HG02571 (cell line): ENCODE results near the gene RYR2.
"Not testable (repeated sequence)": the region's sequence is repeated elsewhere in the genome, so short reads cannot be mapped to it uniquely, and the experiment has no call there.

Source experiments
- ATAC-seq: cut with Tn5 transposase; IDR thresholded peaks from one replicate; pipeline ENCODE4 v1.9.1; 2021; ENCODE audit warnings: mild to moderate bottlenecking, moderate library complexity; ENCODE audit not compliant: unreplicated experiment

The RYR2 gene

GRCh38 chr1:237244778-237245177, 202.8 kb downstream of the RYR2 start:
- no peak for ATAC-seq

DNA sequence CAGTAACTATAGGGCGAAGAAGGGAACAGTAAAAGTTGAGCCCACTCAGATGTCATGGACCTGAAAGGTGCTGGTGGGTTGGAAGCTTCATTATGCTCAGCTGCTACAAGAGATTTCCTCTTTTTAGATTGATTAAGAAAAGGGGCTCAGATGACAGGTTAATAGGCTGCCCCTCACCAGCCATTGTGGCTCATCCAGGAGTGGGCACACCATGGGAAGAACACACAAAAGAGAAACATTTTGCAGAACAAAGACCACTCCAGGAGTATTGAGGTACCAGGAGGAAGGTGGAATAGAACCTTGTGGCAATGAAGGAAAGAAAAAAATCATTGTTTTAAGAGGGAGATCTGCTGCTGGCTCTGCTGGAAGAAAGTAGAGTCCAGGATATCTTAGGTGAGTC, 205.5 kb downstream of the RYR2 start:
- ATAC-seq = no peak

GRCh38 chr1:237249120-237249519, 207.1 kb downstream of the RYR2 start:
- ATAC-seq = no peak

- ATAC-seq = no peak
Measured at GRCh38 chr1:237250055-237250454, 208.1 kb downstream of the RYR2 start.

DNA sequence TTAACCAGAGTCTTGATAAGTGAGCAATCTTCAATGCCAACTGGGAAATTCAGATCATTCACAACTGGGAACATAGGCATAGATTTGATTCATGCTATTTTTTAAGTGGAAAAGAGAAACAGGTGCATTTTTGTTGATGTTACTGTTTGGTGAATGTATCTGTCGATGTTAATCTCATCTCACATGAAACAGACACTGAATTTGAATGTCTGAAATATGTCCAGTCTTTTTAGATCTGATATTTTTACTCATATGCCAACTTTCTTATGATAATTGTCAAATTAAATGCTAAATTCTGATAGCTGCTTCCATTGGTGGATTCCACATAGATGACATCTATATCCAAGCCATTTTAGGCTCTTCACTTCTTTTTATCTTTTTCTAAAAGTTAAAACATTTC, 213.1 kb downstream of the RYR2 start:
- no peak for ATAC-seq

DNA sequence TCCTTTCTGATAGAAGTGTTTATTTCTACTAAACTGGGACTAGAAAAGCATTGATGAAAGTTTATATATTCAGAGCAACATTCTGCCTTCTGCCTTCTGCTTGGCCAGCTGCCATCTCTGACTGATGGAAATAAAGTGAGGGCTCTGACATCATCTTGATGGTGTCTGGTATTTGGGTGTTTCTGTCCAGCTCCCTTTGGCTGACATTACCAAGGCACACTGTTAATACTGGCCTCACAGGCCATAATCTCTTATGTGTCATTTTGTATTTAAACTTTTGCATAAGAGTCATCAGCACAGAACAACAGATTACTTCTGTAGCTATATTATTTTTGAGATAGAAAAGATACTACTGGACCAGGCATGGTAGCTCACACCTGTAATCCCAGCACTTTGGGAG, 216.9 kb downstream of the RYR2 start:
- ATAC-seq = no peak

GRCh38 chr1:237261198-237261597, 219.2 kb downstream of the RYR2 start:
- ATAC-seq = no peak

DNA sequence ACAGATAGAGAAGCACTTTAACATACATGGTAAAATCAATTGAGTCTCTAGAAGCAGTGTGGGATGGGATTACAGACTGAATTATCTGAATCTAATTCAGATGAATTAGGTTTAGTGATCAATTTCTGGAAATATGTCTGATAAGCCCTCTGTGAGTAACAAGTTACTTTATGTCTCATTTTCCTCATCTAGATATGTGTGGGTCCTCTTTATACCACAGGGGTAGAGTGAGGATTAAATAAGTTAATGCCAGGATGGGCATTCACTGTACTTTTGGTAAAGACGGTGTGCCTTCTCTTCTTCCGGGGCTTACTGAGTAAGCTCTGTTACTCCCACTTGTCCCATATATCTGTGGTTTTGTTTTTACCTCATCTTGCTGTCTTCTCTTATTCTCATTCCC, 225.8 kb downstream of the RYR2 start:
- no peak for ATAC-seq

DNA sequence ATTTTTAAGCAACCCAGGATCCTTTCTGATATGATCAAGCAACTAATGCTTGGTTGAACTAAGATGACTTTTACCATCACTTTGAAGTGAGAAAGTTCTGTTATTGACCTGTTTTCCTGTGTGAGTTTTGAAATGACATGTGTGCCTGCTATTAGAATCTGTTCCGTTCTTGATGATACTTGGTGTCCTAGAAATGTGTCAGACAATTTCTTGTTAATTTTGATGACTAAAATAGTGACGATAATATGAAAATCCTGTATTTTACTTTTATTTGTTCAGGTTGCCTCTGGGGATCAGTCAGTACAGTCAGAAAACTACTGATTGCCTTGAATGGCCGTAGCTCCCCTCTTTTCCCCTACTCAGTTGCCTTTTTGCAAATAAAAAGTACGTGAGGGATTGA, 228.0 kb downstream of the RYR2 start:
- ATAC-seq = no peak

GRCh38 chr1:237270353-237270752, 228.4 kb downstream of the RYR2 start:
- ATAC-seq = no peak

DNA sequence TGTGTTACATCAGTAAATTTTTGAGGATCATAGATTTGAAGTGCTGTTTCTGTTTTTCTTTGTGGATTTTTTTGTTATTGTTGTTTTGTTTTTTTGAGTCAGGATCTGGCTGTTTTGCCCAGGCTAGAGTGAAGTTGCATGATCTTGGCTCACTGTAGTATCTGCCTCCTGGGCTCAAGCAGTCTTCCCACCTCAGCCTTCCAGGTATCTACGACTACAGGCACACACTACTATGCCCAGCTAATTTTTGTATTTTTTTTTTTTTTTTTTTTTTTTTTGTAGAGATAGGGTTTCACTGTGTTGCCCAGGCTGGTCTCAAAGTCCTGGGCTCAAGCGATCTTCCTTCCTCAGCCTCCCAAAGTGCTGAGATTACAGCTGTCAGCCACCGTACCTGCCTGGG, 236.0 kb downstream of the RYR2 start:
- ATAC-seq = not testable (repeated sequence)

- no peak for ATAC-seq
Measured at GRCh38 chr1:237279629-237280028, 237.6 kb downstream of the RYR2 start.

DNA sequence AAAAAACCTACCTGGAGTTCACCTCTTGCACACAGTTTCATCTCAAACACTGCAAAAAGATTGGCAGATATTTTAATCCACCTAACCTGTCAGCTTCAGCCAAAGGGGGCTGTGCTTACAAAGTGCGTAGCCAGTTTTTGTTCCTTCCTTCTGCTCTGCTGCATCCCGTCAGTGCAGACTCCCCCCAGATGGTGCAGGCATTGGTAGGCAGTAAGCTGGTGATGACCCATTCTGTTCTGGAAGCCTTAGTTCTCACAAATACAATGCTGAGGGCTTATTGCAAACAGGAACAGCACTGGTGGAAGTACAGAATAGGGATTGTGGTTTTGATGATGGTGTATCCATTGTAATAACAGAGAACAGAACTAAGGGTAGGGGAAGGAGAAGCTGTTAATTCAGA, 239.5 kb downstream of the RYR2 start:
- no peak for ATAC-seq

DNA sequence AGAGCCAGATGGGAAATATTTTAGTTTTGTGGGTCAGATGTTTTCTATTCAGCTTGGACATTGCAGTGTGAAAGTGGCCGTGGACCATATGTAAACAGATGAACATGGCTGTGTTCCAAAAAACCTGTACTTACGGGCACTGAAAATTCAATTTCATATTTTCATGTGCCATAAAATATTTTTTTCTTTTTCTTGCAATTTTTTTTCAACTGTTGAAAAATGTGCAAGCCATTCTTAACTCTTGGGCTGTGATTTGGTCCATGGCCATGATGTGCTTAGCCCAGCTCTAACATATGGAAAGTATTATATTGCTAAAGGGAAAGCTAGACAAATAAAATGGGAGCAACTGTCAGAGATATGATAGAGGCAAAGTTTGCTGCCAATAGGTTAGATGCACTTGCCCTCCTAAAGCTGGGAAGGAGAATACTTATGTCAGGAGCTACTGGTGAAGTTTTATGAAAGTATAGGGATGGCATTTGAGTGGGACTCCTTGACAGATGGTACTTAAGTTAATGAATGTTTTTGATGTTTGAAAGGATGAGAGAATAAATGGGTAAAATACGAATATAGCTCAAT, 240.3 kb downstream of the RYR2 start:
- no peak for ATAC-seq

DNA sequence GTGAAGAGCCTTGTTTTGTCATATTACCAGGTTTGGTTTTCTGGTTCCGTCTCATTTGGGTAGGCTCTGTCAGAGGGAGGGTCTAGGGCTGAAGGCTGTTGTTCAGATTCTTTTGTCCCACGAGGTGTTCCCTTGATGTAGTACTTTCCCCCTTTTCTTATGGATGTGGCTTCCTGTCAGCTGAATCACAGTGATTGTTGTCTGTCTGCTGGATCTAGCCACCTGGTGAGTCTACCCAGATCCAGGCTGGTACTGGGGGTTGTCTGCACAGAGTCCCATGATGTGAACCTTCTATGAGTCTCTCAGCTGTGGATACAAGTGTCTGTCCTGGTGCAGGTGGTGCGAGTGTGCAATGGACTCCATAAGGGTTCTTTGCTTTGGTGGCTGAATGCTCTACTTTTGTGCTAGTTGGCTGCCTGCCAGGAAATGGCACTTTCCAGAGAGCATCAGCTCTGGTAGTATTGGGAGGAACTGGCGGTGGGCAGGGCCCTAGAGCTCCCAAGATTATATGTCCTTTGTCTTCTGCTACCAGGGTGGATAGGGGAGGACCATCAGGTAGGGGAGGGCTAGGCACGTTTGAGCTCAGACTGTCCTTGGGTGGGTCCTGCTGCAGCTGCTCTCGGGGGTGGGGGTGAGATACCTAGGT, 246.0 kb downstream of the RYR2 start:
- no peak for ATAC-seq

GRCh38 chr1:237293804-237294203, 251.8 kb downstream of the RYR2 start:
- no peak for ATAC-seq

DNA sequence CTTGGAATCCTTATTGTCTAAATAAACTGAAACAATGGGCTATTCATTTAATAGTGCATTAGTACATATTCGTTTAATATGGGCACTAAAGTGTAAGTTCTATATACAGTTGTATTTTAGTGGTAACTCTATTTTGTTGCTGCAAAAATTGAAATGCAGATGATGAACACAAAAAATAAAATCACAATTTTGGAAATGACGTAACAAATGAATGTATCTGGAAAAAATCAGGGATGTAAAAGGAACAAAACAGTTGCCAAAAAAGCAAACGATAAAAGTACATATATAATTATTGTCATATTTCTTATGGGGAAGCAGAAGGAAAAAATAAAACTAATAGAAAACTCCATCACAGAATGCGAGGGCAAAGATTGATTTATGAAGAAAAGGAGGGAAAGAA, 254.9 kb downstream of the RYR2 start:
- ATAC-seq = no peak

- ATAC-seq = no peak
Measured at GRCh38 chr1:237300642-237301041, 258.7 kb downstream of the RYR2 start.

GRCh38 chr1:237303929-237304328, 261.9 kb downstream of the RYR2 start:
- no peak for ATAC-seq

DNA sequence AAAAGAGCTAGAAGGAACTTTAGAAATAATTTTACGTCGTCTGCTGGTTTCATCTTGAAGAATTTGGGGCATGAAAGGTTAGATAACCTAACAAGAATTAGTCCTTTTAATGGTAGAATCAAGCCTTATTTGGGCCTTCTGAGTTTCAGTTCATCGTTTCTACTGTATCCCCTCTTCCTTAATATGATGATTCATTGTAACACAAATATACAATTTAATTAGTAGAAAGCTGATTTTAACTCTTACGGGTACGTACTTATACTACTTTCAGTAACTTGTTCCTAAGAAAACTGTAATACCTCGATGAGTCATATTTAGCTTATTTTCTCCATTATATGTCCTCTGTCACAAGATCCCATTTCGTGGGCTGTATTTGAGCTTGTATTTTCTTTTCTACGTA, 264.7 kb downstream of the RYR2 start:
- no peak for ATAC-seq

DNA sequence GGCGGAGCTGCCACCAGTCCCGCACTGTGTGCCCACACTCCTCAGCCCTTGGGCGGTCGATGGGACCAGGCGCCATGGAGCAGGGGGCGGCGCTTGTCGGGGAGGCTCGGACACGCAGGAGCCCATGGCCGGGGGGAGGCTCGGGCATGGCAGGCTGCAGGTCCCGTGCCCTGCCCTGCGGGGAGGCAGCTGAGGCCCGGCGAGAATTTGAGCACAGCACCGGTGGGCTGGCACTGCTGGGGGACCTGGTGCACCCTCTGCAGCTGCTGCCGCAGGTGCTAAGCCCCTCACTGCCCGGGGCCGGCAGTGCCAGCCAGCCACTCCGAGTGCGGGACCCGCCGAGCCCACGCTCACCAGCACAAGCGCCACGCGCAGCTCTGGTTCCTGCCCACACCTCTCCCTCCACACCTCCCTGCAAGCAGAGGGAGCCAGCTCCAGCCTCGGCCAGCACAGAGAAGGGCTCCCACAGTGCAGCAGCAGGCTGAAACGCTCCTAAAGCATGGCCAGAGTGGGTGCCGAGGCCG, 267.7 kb downstream of the RYR2 start:
- ATAC-seq = no peak

GRCh38 chr1:237316352-237316751, 274.4 kb downstream of the RYR2 start:
- ATAC-seq = no peak

DNA sequence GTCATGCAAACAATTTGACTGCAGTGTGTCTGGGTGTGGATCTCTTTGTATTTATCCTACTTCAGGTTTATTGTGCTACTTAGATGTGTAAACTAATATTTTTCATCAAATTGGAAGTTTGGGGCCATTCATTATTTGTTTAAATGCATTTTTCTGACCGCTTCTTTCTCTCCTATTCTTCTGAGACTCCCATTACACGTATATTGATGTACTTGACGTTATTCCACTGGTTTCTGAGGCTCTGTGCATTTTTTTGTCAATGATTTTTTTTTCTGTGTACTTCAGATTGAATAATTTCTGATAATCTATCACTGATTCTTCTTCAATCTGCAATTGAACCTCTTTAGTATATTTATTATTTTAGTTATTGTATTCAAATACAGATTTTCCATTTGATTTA, 276.8 kb downstream of the RYR2 start:
- ATAC-seq = no peak
